22Rv1 (cell line): ENCODE measurements around the gene PLCB1.

Experiments used
- ZFX ChIP-seq: fragments of 450-650 bp; IDR thresholded peaks from 2 replicates; pipeline ENCODE4 v1.6.1; 2017; ENCODE audit warnings: antibody characterized with exemption, borderline replicate concordance
- TF ChIP-seq, protein P1 (sequence below): fragments of 450-650 bp; IDR thresholded peaks from 2 replicates; pipeline ENCODE4 v1.5.1; 2017; ENCODE audit warnings: mild to moderate bottlenecking

DNA sequence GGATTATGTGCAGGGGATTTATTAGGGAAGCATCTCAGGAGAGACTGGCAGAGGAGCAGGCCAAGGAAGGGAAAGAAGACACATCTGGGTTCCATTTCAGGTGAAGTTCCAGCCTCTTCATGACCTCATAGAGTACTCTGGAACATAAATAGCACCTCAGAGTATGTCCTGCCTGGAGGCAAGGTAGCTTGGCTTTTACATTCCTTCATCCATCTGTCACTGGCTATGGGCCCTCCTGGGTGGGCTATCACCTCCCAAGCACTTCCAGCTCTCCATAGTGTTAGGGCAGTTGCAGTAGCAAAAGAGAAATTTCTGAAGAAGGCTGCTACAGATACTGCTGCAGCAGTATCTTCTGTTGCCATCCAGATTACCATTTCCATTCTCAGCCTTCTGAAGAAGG is 116.0 kb downstream of the PLCB1 start:
- TF ChIP-seq, protein P1, sequence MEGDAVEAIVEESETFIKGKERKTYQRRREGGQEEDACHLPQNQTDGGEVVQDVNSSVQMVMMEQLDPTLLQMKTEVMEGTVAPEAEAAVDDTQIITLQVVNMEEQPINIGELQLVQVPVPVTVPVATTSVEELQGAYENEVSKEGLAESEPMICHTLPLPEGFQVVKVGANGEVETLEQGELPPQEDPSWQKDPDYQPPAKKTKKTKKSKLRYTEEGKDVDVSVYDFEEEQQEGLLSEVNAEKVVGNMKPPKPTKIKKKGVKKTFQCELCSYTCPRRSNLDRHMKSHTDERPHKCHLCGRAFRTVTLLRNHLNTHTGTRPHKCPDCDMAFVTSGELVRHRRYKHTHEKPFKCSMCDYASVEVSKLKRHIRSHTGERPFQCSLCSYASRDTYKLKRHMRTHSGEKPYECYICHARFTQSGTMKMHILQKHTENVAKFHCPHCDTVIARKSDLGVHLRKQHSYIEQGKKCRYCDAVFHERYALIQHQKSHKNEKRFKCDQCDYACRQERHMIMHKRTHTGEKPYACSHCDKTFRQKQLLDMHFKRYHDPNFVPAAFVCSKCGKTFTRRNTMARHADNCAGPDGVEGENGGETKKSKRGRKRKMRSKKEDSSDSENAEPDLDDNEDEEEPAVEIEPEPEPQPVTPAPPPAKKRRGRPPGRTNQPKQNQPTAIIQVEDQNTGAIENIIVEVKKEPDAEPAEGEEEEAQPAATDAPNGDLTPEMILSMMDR: no peak
- no peak for TF ChIP-seq ZFX
